Ishikawa (cell line): ENCODE data around the gene LRRC72.

ENCODE experiments used
- CEBPB ChIP-seq: IDR thresholded peaks from 2 replicates; pipeline ENCODE4 v1.6.1; 2012
- CREB1 ChIP-seq: IDR thresholded peaks from 2 replicates; pipeline ENCODE4 v1.6.1; 2012; ENCODE audit warnings: low read depth
- EGR1 ChIP-seq: IDR thresholded peaks from 2 replicates; pipeline ENCODE4 v1.6.1; 2012
- EP300 ChIP-seq: IDR thresholded peaks from 2 replicates; pipeline ENCODE4 v1.6.1; 2012; ENCODE audit warnings: borderline replicate concordance
- FOXM1 ChIP-seq: IDR thresholded peaks from 2 replicates; pipeline ENCODE4 v1.6.1; 2012; ENCODE audit warnings: low read depth, borderline replicate concordance
- NFIC ChIP-seq: IDR thresholded peaks from 2 replicates; pipeline ENCODE4 v1.6.1; 2012
- RAD21 ChIP-seq: IDR thresholded peaks from 2 replicates; pipeline ENCODE4 v1.6.1; 2012; ENCODE audit warnings: low read depth
- TAF1 ChIP-seq: IDR thresholded peaks from 2 replicates; pipeline ENCODE4 v1.6.1; 2012; ENCODE audit warnings: low read depth, mild to moderate bottlenecking
- TCF12 ChIP-seq: IDR thresholded peaks from 2 replicates; pipeline ENCODE4 v1.6.1; 2012; ENCODE audit warnings: low read depth
- TEAD4 ChIP-seq: IDR thresholded peaks from 2 replicates; pipeline ENCODE4 v1.6.1; 2012
- YY1 ChIP-seq: IDR thresholded peaks from 2 replicates; pipeline ENCODE4 v1.6.1; 2012; ENCODE audit warnings: low read depth
- ZBTB7A ChIP-seq: IDR thresholded peaks from 2 replicates; pipeline ENCODE4 v1.6.1; 2012; ENCODE audit warnings: low read depth
- TF ChIP-seq, protein P1 (sequence below): IDR thresholded peaks from 2 replicates; pipeline ENCODE4 v1.6.1; 2012; ENCODE audit warnings: low read depth, mild to moderate bottlenecking
- TF ChIP-seq, protein P2 (sequence below): IDR thresholded peaks from 2 replicates; pipeline ENCODE4 v1.6.1; 2012
- TF ChIP-seq, protein P3 (sequence below): IDR thresholded peaks from 2 replicates; pipeline ENCODE4 v1.6.1; 2012

Gene LRRC72

DNA sequence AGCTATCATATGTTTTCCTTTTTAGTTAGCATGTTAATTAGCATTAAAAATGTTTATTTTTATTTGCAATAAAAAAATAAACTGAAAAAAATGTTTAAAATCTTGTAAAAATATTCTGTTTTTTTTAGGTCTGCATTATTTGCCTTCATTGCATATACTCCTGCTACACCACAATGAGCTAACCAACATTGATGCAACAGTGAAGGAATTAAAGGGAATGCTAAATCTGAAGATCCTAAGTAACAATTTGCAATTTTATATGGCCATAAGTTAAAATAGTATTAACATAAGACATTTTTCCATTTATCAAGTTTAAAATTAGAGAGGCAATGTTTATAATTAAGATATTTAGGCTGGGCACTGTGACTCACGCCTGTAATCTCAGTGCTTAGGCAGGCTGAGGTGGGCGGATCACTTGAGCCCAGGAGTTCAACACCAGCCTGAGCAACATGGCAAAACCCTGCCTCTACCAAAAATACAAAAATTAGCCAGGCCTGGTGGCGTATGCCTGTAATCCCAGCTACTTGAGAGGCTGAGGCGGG, 32.2 kb downstream of the LRRC72 start:
- no peak for TF ChIP-seq TAF1
- TF ChIP-seq, protein P1, sequence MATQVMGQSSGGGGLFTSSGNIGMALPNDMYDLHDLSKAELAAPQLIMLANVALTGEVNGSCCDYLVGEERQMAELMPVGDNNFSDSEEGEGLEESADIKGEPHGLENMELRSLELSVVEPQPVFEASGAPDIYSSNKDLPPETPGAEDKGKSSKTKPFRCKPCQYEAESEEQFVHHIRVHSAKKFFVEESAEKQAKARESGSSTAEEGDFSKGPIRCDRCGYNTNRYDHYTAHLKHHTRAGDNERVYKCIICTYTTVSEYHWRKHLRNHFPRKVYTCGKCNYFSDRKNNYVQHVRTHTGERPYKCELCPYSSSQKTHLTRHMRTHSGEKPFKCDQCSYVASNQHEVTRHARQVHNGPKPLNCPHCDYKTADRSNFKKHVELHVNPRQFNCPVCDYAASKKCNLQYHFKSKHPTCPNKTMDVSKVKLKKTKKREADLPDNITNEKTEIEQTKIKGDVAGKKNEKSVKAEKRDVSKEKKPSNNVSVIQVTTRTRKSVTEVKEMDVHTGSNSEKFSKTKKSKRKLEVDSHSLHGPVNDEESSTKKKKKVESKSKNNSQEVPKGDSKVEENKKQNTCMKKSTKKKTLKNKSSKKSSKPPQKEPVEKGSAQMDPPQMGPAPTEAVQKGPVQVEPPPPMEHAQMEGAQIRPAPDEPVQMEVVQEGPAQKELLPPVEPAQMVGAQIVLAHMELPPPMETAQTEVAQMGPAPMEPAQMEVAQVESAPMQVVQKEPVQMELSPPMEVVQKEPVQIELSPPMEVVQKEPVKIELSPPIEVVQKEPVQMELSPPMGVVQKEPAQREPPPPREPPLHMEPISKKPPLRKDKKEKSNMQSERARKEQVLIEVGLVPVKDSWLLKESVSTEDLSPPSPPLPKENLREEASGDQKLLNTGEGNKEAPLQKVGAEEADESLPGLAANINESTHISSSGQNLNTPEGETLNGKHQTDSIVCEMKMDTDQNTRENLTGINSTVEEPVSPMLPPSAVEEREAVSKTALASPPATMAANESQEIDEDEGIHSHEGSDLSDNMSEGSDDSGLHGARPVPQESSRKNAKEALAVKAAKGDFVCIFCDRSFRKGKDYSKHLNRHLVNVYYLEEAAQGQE: no peak
- TF ChIP-seq FOXM1: no peak
- TF ChIP-seq EP300: no peak
- TF ChIP-seq, protein P2, sequence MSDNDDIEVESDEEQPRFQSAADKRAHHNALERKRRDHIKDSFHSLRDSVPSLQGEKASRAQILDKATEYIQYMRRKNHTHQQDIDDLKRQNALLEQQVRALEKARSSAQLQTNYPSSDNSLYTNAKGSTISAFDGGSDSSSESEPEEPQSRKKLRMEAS: no peak
- TF ChIP-seq CREB1: no peak
- TF ChIP-seq NFIC: no peak
- no peak for TF ChIP-seq ZBTB7A
- TF ChIP-seq TEAD4: no peak
- TF ChIP-seq EGR1: no peak
- no peak for TF ChIP-seq RAD21
- TF ChIP-seq CEBPB: no peak

DNA sequence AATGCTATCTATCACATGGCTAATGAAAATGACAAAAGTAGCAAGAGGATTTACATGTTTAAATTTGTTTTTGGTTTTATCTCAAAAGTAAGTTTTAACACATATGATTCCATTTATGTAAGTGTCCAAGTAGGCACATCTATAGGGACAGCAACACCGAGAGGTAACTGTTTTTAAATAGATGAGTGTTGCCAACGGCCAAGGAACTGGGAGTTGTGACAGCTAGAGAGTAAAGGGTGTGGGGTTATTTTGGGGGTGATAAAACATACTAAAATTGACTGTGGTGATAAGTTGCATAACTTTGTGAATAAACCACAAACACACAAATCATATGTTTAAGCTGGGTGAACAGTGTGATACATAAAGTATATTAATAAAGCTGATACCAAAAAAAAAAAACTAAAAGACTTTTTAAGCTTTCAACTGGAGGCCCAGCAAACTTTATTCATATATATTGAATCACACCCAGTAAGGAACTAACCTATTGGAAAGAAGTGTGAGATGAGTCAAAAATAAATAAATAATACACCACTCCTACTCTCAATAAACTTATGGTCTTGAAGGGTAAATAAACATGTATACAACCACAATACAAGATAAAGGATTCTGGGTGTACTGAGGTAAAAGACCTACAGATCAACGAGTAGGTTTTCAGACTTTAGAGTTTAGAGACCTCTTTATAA, 33.0 kb downstream of the LRRC72 start:
- no peak for TF ChIP-seq CREB1
- no peak for TF ChIP-seq EP300
- TF ChIP-seq TAF1: no peak
- no peak for TF ChIP-seq ZBTB7A
- no peak for TF ChIP-seq EGR1

DNA sequence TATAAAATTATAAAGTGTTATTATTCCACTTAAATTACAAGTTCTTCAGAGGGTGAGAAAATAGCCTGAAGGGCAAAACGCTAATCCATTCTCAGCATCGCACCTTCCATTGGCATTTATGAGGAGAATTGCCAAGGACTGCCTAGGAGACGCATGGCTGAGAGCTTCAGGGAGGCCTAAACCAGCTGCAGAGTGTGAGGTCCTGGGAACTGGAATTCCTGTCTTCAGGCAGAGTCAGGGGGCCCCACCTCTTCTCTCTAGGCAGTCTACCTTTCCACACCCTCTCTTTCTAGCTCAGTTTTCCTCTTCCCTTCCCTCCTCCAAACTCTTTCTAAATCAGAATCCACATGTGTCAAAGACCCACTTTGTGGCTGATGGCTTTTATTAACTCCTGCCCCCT, 35.3 kb downstream of the LRRC72 start:
- no peak for TF ChIP-seq RAD21
- TF ChIP-seq NFIC: no peak
- TF ChIP-seq FOXM1: no peak
- TF ChIP-seq YY1: no peak
- TF ChIP-seq EP300: no peak
- TF ChIP-seq ZBTB7A: no peak

DNA sequence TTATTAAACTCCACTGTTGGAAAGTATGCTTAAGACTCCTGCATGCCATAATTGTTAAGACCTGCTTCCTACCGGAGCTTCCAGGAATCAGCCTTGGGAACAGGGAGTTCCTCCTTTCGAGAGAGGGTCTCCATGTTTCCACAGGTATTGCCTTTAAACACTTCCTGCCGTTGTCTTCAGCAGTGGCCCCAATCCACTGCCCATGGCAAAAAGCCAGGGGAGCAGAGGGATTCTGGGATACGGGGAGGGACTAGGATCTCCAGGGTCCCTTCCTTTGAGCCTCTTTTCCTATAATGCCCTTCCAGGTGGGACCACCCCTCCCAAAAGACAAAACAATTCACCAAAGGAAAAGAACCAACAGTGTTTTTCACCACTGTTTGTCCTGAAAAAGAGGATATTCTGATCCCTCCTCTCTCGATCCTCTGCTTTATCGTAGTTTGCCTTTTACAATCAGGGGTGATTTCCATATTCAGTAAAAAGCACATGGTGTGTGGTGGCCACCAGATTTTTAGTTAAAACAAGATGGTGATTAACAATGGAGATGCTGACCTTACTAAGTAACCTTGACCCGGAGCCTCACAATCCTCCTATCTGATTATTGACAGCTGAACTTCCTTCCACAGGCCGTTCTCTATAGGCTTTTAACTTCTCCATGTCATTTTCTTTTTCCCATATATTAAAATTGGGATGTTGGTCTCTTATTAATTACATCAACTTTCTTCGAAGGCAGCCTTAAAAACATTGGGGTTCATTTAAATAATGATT, 36.0 kb downstream of the LRRC72 start:
- TF ChIP-seq, protein P3, sequence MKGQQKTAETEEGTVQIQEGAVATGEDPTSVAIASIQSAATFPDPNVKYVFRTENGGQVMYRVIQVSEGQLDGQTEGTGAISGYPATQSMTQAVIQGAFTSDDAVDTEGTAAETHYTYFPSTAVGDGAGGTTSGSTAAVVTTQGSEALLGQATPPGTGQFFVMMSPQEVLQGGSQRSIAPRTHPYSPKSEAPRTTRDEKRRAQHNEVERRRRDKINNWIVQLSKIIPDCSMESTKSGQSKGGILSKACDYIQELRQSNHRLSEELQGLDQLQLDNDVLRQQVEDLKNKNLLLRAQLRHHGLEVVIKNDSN: no peak
- TF ChIP-seq, protein P1: no peak
- TF ChIP-seq FOXM1 (no peak), ZBTB7A (no peak), RAD21 (no peak)

DNA sequence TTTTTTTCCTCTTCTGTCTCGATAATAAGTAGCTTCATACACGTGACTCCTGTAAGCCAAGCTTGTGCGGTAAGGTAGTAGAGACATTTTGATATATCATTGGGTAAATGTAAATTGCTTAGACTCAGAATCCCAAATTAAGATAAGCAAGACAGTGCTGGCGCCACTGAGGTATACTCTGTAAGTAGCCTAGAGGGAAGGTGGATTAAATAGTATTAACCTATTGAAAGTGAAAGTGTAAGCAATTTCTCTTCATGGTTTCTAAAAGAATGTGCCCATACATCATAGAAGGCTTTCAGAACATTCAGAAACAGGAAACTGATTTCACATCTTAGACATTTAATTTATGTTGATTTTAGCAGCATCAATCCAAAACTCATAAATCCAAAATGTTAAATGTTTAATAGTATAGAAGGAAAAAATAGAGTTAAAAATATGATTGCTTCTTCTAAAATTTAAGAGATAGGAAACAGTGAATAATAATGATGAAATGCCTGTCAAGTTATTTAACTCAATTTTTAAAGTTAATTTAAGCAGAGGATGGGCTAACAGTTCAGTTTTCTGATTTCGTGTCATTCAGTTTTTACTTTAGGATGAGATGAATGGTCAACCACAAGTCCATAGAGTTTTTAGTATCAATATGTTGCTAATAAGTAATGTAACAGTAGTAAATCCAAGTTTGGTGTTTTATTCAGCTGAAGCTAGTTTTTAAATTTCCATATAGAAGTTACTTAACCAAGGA, 36.8 kb downstream of the LRRC72 start:
- TF ChIP-seq TEAD4: no peak
- no peak for TF ChIP-seq NFIC
- TF ChIP-seq EGR1: no peak
- TF ChIP-seq, protein P2: no peak
- TF ChIP-seq TAF1: no peak
- TF ChIP-seq EP300: no peak
- no peak for TF ChIP-seq YY1
- TF ChIP-seq RAD21: no peak
- no peak for TF ChIP-seq FOXM1
- TF ChIP-seq, protein P3: no peak
- TF ChIP-seq CEBPB: no peak
- TF ChIP-seq, protein P1: no peak
- no peak for TF ChIP-seq CREB1
- no peak for TF ChIP-seq TCF12
- no peak for TF ChIP-seq ZBTB7A
